NOMO-1 treated with DMSO at 0.1 percent for 48 hours (cell line): ENCODE measurements around the gene DNASE1L3.
"Not testable (repeated sequence)": the region's sequence is repeated elsewhere in the genome, so short reads cannot be mapped to it uniquely, and the experiment has no call there.

ENCODE experiments used
- DNase-seq: peaks from one replicate; lab custom pipeline; 2025; ENCODE audit not compliant: unreplicated experiment; lab: John Stamatoyannopoulos, UW

DNASE1L3 gene

GRCh38 chr3:58236527-58237237 is 25.9 kb upstream of the DNASE1L3 start:
- DNase-seq = no peak

GRCh38 chr3:58235970-58236369 is 25.2 kb upstream of the DNASE1L3 start:
- DNase-seq = no peak

DNA sequence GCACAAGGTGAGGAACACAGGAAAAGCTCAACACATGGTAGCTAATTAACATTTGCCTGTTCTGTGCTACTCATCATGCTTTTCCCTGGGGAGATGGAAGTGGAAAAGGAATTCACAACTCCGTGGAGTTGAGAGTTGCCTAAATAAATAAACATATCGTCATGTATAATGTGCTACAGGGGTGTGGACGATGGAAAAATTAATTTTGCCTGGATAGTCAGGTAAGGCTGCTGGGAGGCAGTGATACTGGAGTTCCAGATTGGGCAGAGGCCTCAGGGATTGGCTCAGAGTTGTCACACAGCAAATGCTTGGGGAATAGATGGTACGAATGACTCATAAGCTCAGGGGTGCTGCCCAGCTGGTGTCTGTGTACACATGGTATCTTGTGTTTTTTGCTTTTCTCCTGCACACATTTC is 23.8 kb upstream of the DNASE1L3 start:
- DNase-seq = no peak

GRCh38 chr3:58231666-58232065 is 20.9 kb upstream of the DNASE1L3 start:
- no peak for DNase-seq

DNA sequence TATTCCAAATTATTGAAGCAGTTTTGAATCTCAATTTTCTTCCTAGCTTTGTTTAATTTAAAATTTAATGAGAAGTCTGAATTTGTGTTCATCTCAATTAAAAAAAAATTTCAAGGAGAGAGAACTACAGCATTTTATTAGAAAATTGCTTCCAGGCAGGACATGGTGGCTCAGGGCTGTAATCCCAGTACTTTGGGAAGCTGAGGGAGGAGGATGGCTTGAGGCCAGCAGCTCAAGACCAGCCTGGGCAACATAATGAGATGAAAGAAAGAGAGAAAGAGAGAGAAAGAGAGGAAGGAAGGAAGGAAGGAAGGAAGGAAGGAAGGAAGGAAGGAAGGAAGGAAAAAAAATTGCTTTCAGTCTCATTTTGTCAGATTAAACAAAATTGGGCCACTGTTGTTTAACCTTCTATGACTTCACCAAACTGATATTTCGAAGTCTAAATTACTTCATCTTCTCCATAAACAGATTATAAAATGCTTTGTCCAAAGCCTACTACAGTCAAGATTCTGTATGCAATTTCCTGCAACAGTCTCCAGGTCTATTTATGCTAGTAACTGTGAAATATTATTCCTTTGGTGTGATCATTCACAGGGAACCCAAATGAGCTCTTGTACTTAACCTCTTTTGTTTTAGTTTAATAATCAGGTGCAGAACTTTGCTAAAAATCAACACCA is 20.2 kb upstream of the DNASE1L3 start:
- no peak for DNase-seq

DNA sequence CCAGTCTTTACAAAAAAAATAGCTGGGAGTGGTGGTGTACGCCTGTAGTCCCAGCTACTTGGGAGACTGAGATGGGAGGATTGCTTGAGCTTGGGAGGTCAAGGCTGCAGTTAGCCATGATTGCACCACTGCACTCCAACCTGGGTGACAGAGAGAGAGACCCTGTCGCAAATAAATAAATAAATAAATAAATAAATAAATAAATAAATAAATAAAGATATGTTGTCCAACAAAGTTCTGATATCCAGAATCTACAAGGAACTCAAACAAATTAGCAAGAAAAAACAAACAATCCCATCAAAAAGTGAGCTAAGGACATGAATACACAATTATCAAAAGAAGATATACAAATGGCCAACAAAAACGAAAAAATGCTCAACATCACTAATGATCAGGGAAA is 17.2 kb upstream of the DNASE1L3 start:
- DNase-seq = not testable (repeated sequence)

DNA sequence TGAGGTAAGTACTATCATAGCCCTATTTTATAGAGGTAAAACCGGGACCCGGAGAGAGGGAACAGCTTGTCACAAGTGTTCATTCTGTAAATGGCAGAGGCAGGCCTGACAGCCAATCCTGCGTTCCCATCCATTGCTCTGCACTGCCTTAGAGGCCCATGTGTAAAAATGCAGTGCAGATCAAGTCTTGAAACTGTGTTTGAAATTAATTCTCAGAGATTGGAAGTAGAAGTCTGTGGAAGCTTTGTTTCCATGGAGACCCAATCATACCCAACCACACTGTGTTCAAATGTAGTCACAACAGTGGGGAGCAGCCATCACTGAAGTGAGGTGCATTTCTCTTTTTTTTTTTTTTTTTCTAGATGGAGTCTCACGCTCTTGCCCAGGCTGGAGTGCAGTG is 13.1 kb upstream of the DNASE1L3 start:
- DNase-seq = no peak

- DNase-seq = no peak
Measured at GRCh38 chr3:58222161-58222724, 11.5 kb upstream of the DNASE1L3 start.

GRCh38 chr3:58218904-58219303 is 8.1 kb upstream of the DNASE1L3 start:
- no peak for DNase-seq

DNA sequence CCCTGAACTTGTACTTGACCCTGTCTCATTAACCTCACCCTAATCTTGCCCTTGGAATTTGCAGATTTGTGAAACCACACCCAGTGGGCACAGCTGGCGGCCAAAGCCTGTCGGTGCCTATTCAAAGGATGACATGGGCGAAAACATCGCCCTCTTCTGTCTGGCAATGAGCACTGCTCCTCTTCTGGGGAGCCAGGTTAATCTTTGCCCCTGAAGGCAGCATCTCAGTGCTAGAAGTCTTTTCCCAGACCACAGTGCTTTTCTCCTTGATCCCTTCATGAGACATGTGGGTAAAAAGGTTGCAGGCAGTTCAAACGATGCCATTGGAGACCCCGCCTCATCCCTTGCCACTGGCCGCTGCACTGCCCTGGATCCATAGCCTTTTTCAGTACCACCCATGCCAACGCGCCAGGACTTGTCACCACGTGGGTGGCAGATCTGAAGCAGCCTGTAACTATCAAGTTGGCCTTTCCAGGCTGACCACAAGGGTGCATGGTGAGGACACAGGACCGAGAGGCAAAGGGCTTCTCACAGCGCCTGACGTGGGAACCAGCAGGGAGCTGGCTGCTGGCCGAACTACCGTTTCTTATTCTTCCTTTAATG is 6.5 kb upstream of the DNASE1L3 start:
- peak; percentile 73 for DNase-seq

DNA sequence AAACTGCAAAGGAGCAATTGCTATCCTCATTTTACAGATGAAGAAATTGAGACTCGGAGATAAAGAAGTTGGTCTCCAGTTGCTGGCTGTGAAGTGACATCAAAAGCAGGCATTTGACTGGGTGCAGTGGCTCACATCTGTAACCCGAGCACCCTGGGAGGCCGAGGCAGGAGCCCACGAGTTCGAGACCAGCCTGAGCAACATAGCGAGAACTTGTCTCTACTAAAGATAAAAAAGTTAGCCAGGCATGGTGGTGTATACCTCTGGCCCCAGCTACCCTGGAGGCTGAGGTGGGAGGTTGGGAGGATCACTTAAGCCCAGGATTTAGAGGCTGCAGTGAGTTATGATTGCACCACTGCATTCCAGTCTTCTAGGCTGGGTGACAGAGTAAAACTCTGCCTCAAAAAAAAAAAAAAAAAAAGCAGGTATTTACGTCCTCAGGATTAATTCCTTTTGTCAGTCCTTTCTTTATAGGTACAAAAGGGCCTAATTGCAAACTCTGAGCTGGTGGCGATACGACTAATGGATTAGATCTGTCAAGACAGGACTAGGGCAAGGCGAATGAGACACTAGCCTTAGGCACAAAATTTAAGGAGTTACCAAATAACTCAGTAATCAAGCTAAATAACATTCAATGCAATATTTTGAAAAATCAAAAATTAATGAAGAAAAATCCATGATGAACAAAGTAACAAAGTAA is 5.9 kb upstream of the DNASE1L3 start:
- DNase-seq = no peak

DNA sequence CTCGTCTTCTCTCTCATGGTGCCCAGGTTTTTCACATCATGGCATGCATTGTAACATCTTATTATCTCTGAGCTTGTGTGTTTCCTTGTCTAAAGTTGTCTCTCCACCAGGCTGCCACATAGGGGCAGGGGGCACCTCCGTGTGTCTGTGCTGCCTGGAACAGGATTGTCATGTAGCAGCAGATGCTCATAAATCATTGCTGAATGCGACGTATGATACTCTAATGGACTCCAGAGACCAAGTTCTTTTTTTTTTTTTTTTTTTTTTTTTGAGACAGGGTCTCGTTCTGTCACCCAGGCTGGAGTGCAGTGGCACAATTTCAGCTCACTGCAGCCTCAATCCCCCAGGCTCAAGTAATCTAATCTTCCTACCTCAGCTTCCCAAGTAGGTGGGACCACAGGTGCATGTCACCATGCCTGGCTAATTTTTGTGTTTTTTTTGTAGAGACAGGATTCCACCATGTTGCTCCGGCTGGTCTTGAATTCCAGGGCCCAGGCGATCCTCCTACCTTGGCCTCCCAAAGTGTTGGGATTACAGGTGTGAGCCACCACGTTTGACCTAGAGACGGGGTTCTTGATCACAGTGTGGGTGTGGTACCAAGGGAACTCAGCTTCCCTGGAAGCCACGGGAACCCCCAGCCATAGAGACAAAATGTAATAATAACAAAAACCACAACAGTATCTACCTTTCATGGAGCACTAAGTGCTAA is 4.7 kb upstream of the DNASE1L3 start:
- no peak for DNase-seq

DNA sequence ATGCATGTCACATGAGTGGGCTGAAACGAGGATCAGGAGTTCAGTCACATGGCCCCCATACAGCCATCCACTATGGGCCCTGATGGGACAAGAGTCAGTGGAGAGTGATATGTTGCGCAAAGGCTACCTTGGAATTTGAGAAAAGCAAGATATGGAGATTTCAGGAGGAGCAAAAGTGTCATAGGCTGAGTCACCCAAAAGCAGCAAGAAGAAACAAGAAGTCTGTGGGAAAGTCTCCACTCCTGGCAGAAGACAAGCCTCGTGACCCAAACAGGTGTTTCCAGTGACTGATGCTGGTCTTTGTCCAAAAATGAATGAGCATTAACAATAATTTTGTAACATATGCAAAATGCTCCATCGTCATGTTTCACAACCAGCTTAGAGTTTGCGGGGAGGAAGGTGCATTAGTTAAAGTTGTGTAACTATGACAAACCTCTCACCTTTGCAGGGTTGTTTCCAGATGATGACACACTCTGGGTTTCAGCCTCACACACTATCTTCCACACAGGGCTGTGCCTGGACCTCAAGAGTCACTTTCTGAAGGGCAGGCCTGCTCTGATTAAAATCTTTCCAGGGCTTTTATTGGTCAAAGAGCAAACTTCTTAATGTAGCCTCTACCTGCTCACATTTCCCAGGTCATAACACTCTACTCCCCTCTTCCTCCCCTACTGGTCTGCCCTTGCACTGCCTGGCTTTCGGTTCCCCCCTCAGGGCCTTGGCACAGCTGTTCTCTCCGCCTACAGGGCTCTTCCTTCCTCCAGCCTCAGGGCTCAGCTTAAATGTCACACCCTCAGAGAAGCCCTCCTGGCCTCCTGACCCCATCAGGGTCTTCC is 3.9 kb upstream of the DNASE1L3 start:
- DNase-seq = peak; percentile 66

DNA sequence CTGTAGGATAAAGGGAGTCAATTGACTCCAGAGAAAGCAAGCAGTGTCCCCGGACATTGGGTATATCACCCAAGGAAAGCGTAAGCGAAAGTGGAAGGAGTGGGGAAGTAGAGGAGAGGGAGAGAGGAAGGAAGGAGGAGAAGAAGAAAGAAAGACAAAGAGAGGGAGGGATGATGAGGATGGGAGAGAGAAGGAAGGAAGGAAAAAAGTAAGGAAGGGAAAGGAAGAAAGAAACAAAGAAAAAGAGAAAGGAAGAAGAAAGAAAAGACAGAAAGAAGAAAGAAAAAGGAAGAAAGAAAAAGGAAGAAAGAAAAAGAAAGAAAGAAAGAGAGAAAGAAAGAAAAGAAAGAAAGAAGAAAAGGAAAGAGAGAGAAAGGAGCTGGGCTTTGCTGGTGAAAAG is 839 bp downstream of the DNASE1L3 start:
- no peak for DNase-seq

- DNase-seq = no peak
Measured at GRCh38 chr3:58207954-58208353, 2.8 kb downstream of the DNASE1L3 start.

GRCh38 chr3:58206406-58207011 is 4.3 kb downstream of the DNASE1L3 start:
- DNase-seq = peak; percentile 5

DNA sequence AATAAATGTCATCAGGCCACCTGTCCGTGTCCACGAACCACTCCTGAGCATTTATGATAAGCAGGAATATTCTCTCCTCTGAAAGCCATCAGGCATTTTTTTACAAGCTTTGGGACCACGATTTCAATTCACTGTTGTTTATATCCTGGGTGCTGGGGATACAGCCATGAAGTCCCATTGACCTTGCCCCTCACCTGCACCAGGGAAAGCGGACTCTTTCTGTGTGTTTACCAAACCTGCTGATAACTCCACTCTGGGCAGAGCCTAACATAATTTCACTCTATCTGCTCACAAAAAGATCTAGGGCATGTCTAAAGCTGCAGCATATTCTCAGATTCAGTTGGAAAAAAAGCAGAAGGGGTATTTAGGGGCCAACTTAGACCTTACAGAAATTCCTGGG is 4.8 kb downstream of the DNASE1L3 start:
- DNase-seq = no peak

- no peak for DNase-seq
Measured at GRCh38 chr3:58204720-58205119, 6.1 kb downstream of the DNASE1L3 start.

DNA sequence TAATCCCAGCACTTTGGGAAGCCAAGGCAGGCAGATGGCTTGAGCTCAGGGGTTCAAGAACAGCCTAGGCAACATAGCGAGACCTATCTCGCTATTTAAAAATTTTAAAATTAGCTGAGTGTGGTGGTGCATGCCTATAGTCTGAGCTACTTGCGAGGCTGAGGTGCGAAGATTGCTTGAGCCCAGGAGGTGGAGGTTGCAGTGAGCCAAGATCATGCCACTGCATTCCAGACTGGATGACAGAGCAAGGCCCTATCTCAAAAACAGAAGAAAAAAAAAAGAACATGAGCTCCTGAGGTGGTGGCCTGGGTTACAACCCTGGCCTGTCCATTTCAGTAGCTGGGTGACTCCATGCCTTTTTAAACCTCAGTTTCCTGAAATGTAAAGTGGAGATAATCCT is 7.2 kb downstream of the DNASE1L3 start:
- no peak for DNase-seq
